ENCODE measurements around the gene PDCD2. TPM values are rescaled to one million over a fixed set of nuclear protein-coding genes. Genes with fewer than 3 reads are reported as not detected.

The PDCD2 gene
- total RNA-seq, 1 experiment from 2014 or later, result 132 TPM

DNA sequence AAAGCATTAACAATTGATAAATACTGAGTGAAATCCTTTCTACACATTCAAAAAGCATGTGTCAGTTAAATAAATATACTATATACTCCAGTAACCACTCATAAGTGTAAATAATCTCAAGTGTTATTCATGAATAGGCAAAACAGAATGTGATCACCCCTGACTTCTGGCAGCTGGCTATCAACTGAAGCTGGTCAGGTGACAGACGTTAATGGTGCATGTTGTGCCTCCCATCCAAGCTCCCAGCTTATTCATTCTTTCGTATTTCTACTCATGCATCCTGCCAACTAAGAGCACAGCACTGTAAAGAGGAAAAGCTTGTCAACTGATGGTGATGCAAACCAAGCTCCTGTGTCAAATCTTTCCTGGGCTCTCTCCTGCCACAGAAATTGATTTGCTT is 39.0 kb downstream of the PDCD2 start:
- Mint-ChIP-seq H3K4me3 (no peak overlapping the region), H3K27ac (no peak overlapping the region), H3K4me1 (peaks cover 5% of the 10 kb centered on the region), H3K27me3 (ENCODE audit: low read depth) (no peaks in the 10 kb centered on the region), H3K36me3 (peaks cover 81% of the 10 kb centered on the region), H3K9me3 (no peaks in the 10 kb centered on the region)
- DNase-seq (ENCODE audit: low spot score) (no peak), ATAC-seq (no peak)
- TF ChIP-seq, protein P1, sequence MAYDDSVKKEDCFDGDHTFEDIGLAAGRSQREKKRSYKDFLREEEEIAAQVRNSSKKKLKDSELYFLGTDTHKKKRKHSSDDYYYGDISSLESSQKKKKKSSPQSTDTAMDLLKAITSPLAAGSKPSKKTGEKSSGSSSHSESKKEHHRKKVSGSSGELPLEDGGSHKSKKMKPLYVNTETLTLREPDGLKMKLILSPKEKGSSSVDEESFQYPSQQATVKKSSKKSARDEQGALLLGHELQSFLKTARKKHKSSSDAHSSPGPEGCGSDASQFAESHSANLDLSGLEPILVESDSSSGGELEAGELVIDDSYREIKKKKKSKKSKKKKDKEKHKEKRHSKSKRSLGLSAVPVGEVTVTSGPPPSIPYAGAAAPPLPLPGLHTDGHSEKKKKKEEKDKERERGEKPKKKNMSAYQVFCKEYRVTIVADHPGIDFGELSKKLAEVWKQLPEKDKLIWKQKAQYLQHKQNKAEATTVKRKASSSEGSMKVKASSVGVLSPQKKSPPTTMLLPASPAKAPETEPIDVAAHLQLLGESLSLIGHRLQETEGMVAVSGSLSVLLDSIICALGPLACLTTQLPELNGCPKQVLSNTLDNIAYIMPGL (CRISPR knock-in tag; IDR thresholded peaks at IDR 0.05), result no peak
- TF ChIP-seq, protein P2, sequence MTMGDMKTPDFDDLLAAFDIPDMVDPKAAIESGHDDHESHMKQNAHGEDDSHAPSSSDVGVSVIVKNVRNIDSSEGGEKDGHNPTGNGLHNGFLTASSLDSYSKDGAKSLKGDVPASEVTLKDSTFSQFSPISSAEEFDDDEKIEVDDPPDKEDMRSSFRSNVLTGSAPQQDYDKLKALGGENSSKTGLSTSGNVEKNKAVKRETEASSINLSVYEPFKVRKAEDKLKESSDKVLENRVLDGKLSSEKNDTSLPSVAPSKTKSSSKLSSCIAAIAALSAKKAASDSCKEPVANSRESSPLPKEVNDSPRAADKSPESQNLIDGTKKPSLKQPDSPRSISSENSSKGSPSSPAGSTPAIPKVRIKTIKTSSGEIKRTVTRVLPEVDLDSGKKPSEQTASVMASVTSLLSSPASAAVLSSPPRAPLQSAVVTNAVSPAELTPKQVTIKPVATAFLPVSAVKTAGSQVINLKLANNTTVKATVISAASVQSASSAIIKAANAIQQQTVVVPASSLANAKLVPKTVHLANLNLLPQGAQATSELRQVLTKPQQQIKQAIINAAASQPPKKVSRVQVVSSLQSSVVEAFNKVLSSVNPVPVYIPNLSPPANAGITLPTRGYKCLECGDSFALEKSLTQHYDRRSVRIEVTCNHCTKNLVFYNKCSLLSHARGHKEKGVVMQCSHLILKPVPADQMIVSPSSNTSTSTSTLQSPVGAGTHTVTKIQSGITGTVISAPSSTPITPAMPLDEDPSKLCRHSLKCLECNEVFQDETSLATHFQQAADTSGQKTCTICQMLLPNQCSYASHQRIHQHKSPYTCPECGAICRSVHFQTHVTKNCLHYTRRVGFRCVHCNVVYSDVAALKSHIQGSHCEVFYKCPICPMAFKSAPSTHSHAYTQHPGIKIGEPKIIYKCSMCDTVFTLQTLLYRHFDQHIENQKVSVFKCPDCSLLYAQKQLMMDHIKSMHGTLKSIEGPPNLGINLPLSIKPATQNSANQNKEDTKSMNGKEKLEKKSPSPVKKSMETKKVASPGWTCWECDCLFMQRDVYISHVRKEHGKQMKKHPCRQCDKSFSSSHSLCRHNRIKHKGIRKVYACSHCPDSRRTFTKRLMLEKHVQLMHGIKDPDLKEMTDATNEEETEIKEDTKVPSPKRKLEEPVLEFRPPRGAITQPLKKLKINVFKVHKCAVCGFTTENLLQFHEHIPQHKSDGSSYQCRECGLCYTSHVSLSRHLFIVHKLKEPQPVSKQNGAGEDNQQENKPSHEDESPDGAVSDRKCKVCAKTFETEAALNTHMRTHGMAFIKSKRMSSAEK (CRISPR knock-in tag; IDR thresholded peaks at IDR 0.05; ENCODE audit: borderline replicate concordance), result no peak
- TF ChIP-seq CREB1 (CRISPR knock-in tag; IDR thresholded peaks at IDR 0.05), result no peak
- TF ChIP-seq, protein P3, sequence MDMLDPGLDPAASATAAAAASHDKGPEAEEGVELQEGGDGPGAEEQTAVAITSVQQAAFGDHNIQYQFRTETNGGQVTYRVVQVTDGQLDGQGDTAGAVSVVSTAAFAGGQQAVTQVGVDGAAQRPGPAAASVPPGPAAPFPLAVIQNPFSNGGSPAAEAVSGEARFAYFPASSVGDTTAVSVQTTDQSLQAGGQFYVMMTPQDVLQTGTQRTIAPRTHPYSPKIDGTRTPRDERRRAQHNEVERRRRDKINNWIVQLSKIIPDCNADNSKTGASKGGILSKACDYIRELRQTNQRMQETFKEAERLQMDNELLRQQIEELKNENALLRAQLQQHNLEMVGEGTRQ (CRISPR knock-in tag; IDR thresholded peaks at IDR 0.05), result no peak
- TF ChIP-seq, protein P4, sequence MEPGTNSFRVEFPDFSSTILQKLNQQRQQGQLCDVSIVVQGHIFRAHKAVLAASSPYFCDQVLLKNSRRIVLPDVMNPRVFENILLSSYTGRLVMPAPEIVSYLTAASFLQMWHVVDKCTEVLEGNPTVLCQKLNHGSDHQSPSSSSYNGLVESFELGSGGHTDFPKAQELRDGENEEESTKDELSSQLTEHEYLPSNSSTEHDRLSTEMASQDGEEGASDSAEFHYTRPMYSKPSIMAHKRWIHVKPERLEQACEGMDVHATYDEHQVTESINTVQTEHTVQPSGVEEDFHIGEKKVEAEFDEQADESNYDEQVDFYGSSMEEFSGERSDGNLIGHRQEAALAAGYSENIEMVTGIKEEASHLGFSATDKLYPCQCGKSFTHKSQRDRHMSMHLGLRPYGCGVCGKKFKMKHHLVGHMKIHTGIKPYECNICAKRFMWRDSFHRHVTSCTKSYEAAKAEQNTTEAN (CRISPR knock-in tag; IDR thresholded peaks at IDR 0.05), result no peak
- TF ChIP-seq, protein P5, sequence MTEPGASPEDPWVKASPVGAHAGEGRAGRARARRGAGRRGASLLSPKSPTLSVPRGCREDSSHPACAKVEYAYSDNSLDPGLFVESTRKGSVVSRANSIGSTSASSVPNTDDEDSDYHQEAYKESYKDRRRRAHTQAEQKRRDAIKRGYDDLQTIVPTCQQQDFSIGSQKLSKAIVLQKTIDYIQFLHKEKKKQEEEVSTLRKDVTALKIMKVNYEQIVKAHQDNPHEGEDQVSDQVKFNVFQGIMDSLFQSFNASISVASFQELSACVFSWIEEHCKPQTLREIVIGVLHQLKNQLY (CRISPR knock-in tag; IDR thresholded peaks at IDR 0.05), result no peak
- TF ChIP-seq, protein P6, sequence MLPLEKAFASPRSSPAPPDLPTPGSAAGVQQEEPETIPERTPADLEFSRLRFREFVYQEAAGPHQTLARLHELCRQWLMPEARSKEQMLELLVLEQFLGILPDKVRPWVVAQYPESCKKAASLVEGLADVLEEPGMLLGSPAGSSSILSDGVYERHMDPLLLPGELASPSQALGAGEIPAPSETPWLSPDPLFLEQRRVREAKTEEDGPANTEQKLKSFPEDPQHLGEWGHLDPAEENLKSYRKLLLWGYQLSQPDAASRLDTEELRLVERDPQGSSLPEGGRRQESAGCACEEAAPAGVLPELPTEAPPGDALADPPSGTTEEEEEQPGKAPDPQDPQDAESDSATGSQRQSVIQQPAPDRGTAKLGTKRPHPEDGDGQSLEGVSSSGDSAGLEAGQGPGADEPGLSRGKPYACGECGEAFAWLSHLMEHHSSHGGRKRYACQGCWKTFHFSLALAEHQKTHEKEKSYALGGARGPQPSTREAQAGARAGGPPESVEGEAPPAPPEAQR (CRISPR knock-in tag; IDR thresholded peaks at IDR 0.05), result no peak
- no peak for TF ChIP-seq SP1 (CRISPR knock-in tag; conservative IDR thresholded peaks at IDR 0.05)
- TF ChIP-seq ZNF121 (CRISPR knock-in tag; IDR thresholded peaks at IDR 0.05), result no peak
- TF ChIP-seq, protein P7, sequence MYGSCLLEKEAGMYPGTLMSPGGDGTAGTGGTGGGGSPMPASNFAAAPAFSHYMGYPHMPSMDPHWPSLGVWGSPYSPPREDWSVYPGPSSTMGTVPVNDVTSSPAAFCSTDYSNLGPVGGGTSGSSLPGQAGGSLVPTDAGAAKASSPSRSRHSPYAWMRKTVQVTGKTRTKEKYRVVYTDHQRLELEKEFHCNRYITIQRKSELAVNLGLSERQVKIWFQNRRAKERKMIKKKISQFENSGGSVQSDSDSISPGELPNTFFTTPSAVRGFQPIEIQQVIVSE (CRISPR knock-in tag; IDR thresholded peaks at IDR 0.05; ENCODE audit: borderline replicate concordance), result no peak
- no peak for TF ChIP-seq GRHL2 (CRISPR knock-in tag; IDR thresholded peaks at IDR 0.05; ENCODE audit: insufficient replicate concordance, severe bottlenecking)
- TF ChIP-seq NFYB (CRISPR knock-in tag; conservative IDR thresholded peaks at IDR 0.05; ENCODE audit: low read depth), result no peak
- TF ChIP-seq ZNF396 (CRISPR knock-in tag; IDR thresholded peaks at IDR 0.05; ENCODE audit: borderline replicate concordance), result no peak
- TF ChIP-seq, protein P8, sequence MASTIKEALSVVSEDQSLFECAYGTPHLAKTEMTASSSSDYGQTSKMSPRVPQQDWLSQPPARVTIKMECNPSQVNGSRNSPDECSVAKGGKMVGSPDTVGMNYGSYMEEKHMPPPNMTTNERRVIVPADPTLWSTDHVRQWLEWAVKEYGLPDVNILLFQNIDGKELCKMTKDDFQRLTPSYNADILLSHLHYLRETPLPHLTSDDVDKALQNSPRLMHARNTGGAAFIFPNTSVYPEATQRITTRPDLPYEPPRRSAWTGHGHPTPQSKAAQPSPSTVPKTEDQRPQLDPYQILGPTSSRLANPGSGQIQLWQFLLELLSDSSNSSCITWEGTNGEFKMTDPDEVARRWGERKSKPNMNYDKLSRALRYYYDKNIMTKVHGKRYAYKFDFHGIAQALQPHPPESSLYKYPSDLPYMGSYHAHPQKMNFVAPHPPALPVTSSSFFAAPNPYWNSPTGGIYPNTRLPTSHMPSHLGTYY (CRISPR knock-in tag; IDR thresholded peaks at IDR 0.05), result no peak
- TF ChIP-seq, protein P9, sequence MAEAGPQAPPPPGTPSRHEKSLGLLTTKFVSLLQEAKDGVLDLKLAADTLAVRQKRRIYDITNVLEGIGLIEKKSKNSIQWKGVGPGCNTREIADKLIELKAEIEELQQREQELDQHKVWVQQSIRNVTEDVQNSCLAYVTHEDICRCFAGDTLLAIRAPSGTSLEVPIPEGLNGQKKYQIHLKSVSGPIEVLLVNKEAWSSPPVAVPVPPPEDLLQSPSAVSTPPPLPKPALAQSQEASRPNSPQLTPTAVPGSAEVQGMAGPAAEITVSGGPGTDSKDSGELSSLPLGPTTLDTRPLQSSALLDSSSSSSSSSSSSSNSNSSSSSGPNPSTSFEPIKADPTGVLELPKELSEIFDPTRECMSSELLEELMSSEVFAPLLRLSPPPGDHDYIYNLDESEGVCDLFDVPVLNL (CRISPR knock-in tag; IDR thresholded peaks at IDR 0.05; ENCODE audit: borderline replicate concordance, low read depth), result no peak
- TF ChIP-seq FOXP1 (CRISPR knock-in tag; IDR thresholded peaks at IDR 0.05; ENCODE audit: borderline replicate concordance), result no peak
- TF ChIP-seq SMAD4 (CRISPR knock-in tag; IDR thresholded peaks at IDR 0.05), result no peak
- no peak for TF ChIP-seq TEAD1 (CRISPR knock-in tag; IDR thresholded peaks at IDR 0.05)
- no peak for TF ChIP-seq JAZF1 (CRISPR knock-in tag; IDR thresholded peaks at IDR 0.05)
- TF ChIP-seq ELF4 (CRISPR knock-in tag; IDR thresholded peaks at IDR 0.05; ENCODE audit: low read depth), result no peak
- ChIA-PET CTCF (no interaction called here), POLR2A (no interaction called here)
